A549 (cell line): ENCODE measurements around the gene GCAT. TPM values are rescaled to one million over a fixed set of nuclear protein-coding genes. Genes with fewer than 3 reads are reported as not detected.

Experiments
- ATAC-seq, 2 experiments: fragments of 200-7000 bp in 1 of 2; fragments of >200 bp in 1 of 2; cut with Nextera tagmentation in 1 of 2; cut with Tn5 transposase in 1 of 2; 3 replicates each; pipeline versions ENCODE4 v1.8.0 to v1.9.1; 2018 to 2020; ENCODE audit warnings: mild to moderate bottlenecking in 1 of 2, moderate library complexity in 1 of 2
- CTCF ChIA-PET: fragments of 300-600 bp; sonication (Branson Sonifier 250); formaldehyde crosslinking; extraction: SDS; loops from one replicate; lab custom pipeline; 2021; ENCODE audit warnings: antibody characterized with exemption, inconsistent platforms; lab: Yijun Ruan, JAX
- POLR2A ChIA-PET: fragments of 350-600 bp; formaldehyde crosslinking; extraction: SDS; loops from one replicate; lab custom pipeline; 2021; ENCODE audit warnings: antibody characterized with exemption, inconsistent platforms; lab: Yijun Ruan, JAX
- DNase-seq, 2 experiments: peaks; one replicate each; pipeline versions ENCODE4 v3.0.0 to v3.0.0-alpha.2; 2011 to 2016; ENCODE audit warnings: low read depth in 1 of 2, low spot score in 1 of 2
- FAIRE-seq: peaks from 2 replicates; lab custom pipeline; 2011; peaks lifted over from hg19 to GRCh38; lab: Jason Lieb, UNC
- H3K27ac ChIP-seq, 2 experiments: fragments of >200 bp; sonication (Bioruptor Twin); formaldehyde crosslinking; 3 replicates each; pipeline ENCODE4 v1.5.1; 2016 to 2017
- H3K4me1 ChIP-seq: fragments of >200 bp; sonication (Bioruptor Twin); formaldehyde crosslinking; 3 replicates; pipeline ENCODE4 v1.6.1; 2016
- H3K4me2 ChIP-seq: fragments of >200 bp; sonication (Bioruptor Twin); formaldehyde crosslinking; 3 replicates; pipeline ENCODE4 v1.6.1; 2016
- H3K4me3 ChIP-seq: fragments of >200 bp; sonication (Bioruptor Twin); formaldehyde crosslinking; 3 replicates; pipeline ENCODE4 v1.5.1; 2016
- H3K9me3 ChIP-seq: fragments of >200 bp; sonication (Bioruptor Twin); formaldehyde crosslinking; 3 replicates; pipeline ENCODE4 v1.6.1; 2016
- E2F6 ChIP-seq: IDR thresholded peaks from 2 replicates; pipeline ENCODE4 v1.6.1; 2012; ENCODE audit warnings: low read depth, borderline replicate concordance
- EHF ChIP-seq: fragments of 250-450 bp; sonication (Bioruptor Pico); IDR thresholded peaks from 2 replicates; pipeline ENCODE4 v1.5.0; 2020; ENCODE audit warnings: mild to moderate bottlenecking
- JUN ChIP-seq, 2 experiments: fragments of >200 bp; sonication (Bioruptor Twin); formaldehyde crosslinking; IDR thresholded peaks; 2 replicates in 1 of 2; 3 replicates in 1 of 2; pipeline ENCODE4 v1.6.1; 2016 to 2017
- MAX ChIP-seq: IDR thresholded peaks from 2 replicates; pipeline ENCODE4 v1.6.1; 2012
- NPAS2 ChIP-seq: fragments of 250-450 bp; sonication (Bioruptor Pico); IDR thresholded peaks from 2 replicates; pipeline ENCODE4 v1.8.0; 2022; ENCODE audit warnings: mild to moderate bottlenecking, moderate library complexity, borderline replicate concordance
- PHF8 ChIP-seq: fragments of 200-600 bp; sonication (generic); IDR thresholded peaks from 2 replicates; pipeline ENCODE4 v1.6.1; 2016; ENCODE audit warnings: low read depth, mild to moderate bottlenecking, antibody characterized with exemption, moderate library complexity, borderline replicate concordance
- POLR2A ChIP-seq: IDR thresholded peaks from 2 replicates; pipeline ENCODE4 v1.6.1; 2012; ENCODE audit warnings: mild to moderate bottlenecking, low read length
- SREBF2 ChIP-seq: fragments of 450-650 bp; IDR thresholded peaks from 2 replicates; pipeline ENCODE4 v1.6.1; 2014; ENCODE audit warnings: mild to moderate bottlenecking, moderate library complexity
- TP53 ChIP-seq: fragments of 250-450 bp; sonication (Bioruptor Pico); IDR thresholded peaks from 2 replicates; pipeline ENCODE4 v1.5.0; 2021; ENCODE audit warnings: mild to moderate bottlenecking, moderate library complexity
- WGBS: methylation state at CpG from one replicate; pipeline ENCODE4 v1.1.6; 2017; ENCODE audit errors: missing lambda C conversion rate; 5-methylcytosine and 5-hydroxymethylcytosine counted together
- polyA plus RNA-seq, 4 experiments: library from polyadenylated mRNA; depleted of rRNA in 3 of 4; stranded (reverse); fragments of >200 nt; fragmentation: RNase III in 1 of 4; extraction: RNeasy Plus Mini Kit Qiagen cat#74134 plus additional on column Dnase treatment in 1 of 4; gene quantifications; 2 replicates in 3 of 4; 3 replicates in 1 of 4; pipeline ENCODE4 v1.2.3, GENCODE V29; 2011 to 2017
- TF ChIP-seq, protein P1 (sequence below): fragments of >200 bp; sonication (Bioruptor Twin); formaldehyde crosslinking; IDR thresholded peaks from 3 replicates; pipeline ENCODE4 v1.6.1; 2016

Gene GCAT
- polyA plus RNA-seq, 2 of the 4 experiments (the other 2 are of a cell fraction): 1.2 to 2.1 TPM

GRCh38 chr22:37803639-37804351 is 3.9 kb upstream of the GCAT start:
- peaks cover 20% of the 10 kb centered on the region for H3K4me1 ChIP-seq
- peak overlapping the region; percentile 99 for H3K4me2 ChIP-seq
- ATAC-seq: no peak
- peak overlapping the region; percentile 96 to 99 for H3K27ac ChIP-seq
- CTCF ChIA-PET: interaction anchor here (1.6 to 2.6 kb wide), 3 partner anchors 9 to 14 kb away, joined by 5 to 8 read pairs (median 5); no protein-coding TSS in a partner anchor
- TF ChIP-seq, protein P1, sequence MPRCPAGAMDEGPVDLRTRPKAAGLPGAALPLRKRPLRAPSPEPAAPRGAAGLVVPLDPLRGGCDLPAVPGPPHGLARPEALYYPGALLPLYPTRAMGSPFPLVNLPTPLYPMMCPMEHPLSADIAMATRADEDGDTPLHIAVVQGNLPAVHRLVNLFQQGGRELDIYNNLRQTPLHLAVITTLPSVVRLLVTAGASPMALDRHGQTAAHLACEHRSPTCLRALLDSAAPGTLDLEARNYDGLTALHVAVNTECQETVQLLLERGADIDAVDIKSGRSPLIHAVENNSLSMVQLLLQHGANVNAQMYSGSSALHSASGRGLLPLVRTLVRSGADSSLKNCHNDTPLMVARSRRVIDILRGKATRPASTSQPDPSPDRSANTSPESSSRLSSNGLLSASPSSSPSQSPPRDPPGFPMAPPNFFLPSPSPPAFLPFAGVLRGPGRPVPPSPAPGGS: no peak
- FAIRE-seq: no peak
- DNase-seq: no peak
- POLR2A ChIA-PET: interaction anchor here (1.3 to 1.5 kb wide), 3 partner anchors 14 to 197 kb away, joined by 3 to 6 read pairs (median 3); partner anchors contain the start of gene PDXP
- H3K9me3 ChIP-seq: no peaks in the 10 kb centered on the region
- H3K4me3 ChIP-seq: peak overlapping the region; percentile 69; the same call in 1 of the 3 replicates
- 67% methylated on average over 31 of the region's 34 CpGs for WGBS

- ChIA-PET POLR2A (interaction anchor here (0.6 to 1.5 kb wide), 7 partner anchors 14 to 198 kb away, joined by 3 to 6 read pairs (median 4); partner anchors contain the start of genes NOL12 and PDXP), CTCF (interaction anchor here (1.2 to 2.6 kb wide), 4 partner anchors 10 to 13 kb away, joined by 3 to 8 read pairs (median 5); no protein-coding TSS in a partner anchor)
- no peak for ATAC-seq
- DNase-seq: no peak
- whole genome bisulfite sequencing: 17% methylated on average over 1 of the region's 29 CpGs
- Histone ChIP-seq H3K9me3 (no peaks in the 10 kb centered on the region), H3K27ac (peak overlapping the region; percentile 96 to 99), H3K4me1 (peaks cover 20% of the 10 kb centered on the region), H3K4me3 (peak overlapping the region; percentile 69), H3K4me2 (peak overlapping the region; percentile 99)
- TF ChIP-seq, protein P1: no peak
- TF ChIP-seq EHF (CRISPR knock-in tag): 0 out of 2 replicates have a peak, but pooled peaks have one; percentile 13
- no peak for FAIRE-seq
Observed at GRCh38 chr22:37804352-37804880, 3.3 kb upstream of the GCAT start.

DNA sequence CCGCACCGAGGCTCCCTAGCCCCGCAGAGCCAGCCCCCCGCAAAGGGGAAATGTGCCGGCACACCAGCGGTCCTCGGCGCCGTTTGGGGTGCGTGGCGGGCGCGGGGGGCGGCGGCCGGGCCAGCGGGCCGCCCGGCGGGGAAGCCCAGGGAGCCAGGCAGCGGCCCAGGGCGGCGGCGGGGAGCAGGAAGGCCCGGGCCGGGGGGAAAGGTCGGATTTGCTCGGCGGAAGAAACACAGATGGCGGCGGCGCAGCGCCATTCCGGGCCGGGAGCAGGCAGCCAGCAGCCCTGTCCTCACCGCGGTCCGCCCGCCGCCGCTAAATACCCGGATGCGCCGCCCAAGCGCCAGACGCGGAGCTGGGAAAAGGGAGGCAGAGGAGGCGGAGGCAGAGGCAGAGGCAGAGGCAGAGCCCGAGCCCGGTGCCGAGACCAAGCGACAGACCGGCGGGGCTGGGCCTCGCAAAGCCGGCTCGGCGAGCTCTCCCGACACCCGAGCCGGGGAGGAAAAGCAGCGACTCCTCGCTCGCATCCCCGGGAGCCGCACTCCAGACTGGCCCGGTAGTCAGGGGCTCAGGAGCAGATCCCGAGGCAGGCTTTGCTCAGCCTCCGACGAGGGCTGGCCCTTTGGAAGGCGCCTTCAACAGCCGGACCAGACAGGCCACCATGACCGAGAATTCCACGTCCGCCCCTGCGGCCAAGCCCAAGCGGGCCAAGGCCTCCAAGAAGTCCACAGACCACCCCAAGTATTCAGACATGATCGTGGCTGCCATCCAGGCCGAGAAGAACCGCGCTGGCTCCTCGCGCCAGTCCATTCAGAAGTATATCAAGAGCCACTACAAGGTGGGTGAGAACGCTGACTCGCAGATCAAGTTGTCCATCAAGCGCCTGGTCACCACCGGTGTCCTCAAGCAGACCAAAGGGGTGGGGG is 2.6 kb upstream of the GCAT start:
- peak; percentile 66 to 87 for DNase-seq
- H3K9me3 ChIP-seq: no peaks in the 10 kb centered on the region
- CTCF ChIA-PET: interaction anchor here (1.0 to 2.6 kb wide), 5 partner anchors 10 to 55 kb away, joined by 3 to 8 read pairs (median 5); no protein-coding TSS in a partner anchor
- H3K4me2 ChIP-seq: peak overlapping the region; percentile 99
- ATAC-seq: peak; percentile 45 to 51
- WGBS: 20% methylated on average over 16 of the region's 87 CpGs
- TF ChIP-seq TP53 (no peak), PHF8 (peak; percentile 25; the same call in 1 of the 2 replicates), E2F6 (peak; percentile 38; the same call in 1 of the 2 replicates), JUN (IDR thresholded peaks at IDR 0.05) (peak; percentile 77 to 94), MAX (peak; percentile 49; the same call in 1 of the 2 replicates), POLR2A (peak; percentile 71), SREBF2 (no peak), NPAS2 (CRISPR knock-in tag) (no peak)
- TF ChIP-seq, protein P1: 0 out of 3 replicates have a peak, but pooled peaks have one; percentile 50
- TF ChIP-seq, all 56 proteins: peak for 6
- Histone ChIP-seq H3K4me3 (peak overlapping the region; percentile 69), H3K4me1 (peaks cover 20% of the 10 kb centered on the region), H3K27ac (peak overlapping the region; percentile 96 to 99)
- POLR2A ChIA-PET: interaction anchor here (0.6 to 1.5 kb wide), 7 partner anchors 13 to 199 kb away, joined by 3 to 6 read pairs (median 4); partner anchors contain the start of genes NOL12 and PDXP
- FAIRE-seq: no peak
